Nephron (organoid): Measurements from ENCODE around the gene DCTD.

ENCODE experiments used
- H3K27ac Mint-ChIP-seq, 3 experiments: 2 replicates each; pipeline ENCODE4 v1.8.0; 2020; ENCODE audit warnings: mixed read lengths in 3 of 3, mild to moderate bottlenecking in 2 of 3, moderate library complexity in 1 of 3
- H3K27me3 Mint-ChIP-seq: 2 replicates; pipeline ENCODE4 v1.8.0; 2021; ENCODE audit warnings: low read depth, mild to moderate bottlenecking, moderate library complexity, mixed read lengths
- H3K36me3 Mint-ChIP-seq: 2 replicates; pipeline ENCODE4 v1.8.0; 2020; ENCODE audit warnings: low read depth, mixed read lengths
- H3K4me1 Mint-ChIP-seq: 2 replicates; pipeline ENCODE4 v1.8.0; 2020; ENCODE audit warnings: mixed read lengths
- H3K4me3 Mint-ChIP-seq, 3 experiments: 2 replicates each; pipeline ENCODE4 v1.8.0; 2020; ENCODE audit warnings: mild to moderate bottlenecking in 3 of 3, mixed read lengths in 3 of 3, moderate library complexity in 2 of 3
- H3K9me3 Mint-ChIP-seq: 2 replicates; pipeline ENCODE4 v1.8.0; 2020; ENCODE audit warnings: mixed read lengths
- CTCF ChIP-seq, 3 experiments: fragments of 200-600 bp; sonication (generic); IDR thresholded peaks; one replicate each; pipeline ENCODE4 v1.5.0; 2021; ENCODE audit warnings: antibody characterized with exemption in 3 of 3; ENCODE audit not compliant: unreplicated experiment in 3 of 3

The DCTD gene

GRCh38 chr4:182917182-182918043 lies at the start of gene DCTD:
TSS of gene DCTD (minus strand) at chr4:182917386. CDS start at chr4:182915568, 1,818 bp downstream.
- TF ChIP-seq CTCF (IDR thresholded peaks at IDR 0.05; ENCODE audit: unreplicated experiment in 3 of 3) = peak in 2 of 3 experiments; percentile 19 to 24
- H3K4me3 Mint-ChIP-seq = peak within 1 kb of the TSS; percentile 87 to 95 (median 87)
- H3K4me1 Mint-ChIP-seq = peaks cover 25% of the 10 kb centered on the region
- peaks cover 23% of the 10 kb centered on the region for H3K36me3 Mint-ChIP-seq
- H3K27me3 Mint-ChIP-seq = no peaks in the 10 kb centered on the region
- peak within 1 kb of the TSS; percentile 78 to 99 (median 98) for H3K27ac Mint-ChIP-seq
- no peaks in the 10 kb centered on the region for H3K9me3 Mint-ChIP-seq

- no peak overlapping the region for H3K27ac Mint-ChIP-seq
- H3K4me3 Mint-ChIP-seq = no peak overlapping the region
- no peaks in the 10 kb centered on the region for H3K4me1 Mint-ChIP-seq
- no peak for TF ChIP-seq CTCF (IDR thresholded peaks at IDR 0.05; ENCODE audit: unreplicated experiment in 3 of 3)
- H3K9me3 Mint-ChIP-seq = peaks cover 11% of the 10 kb centered on the region
- no peaks in the 10 kb centered on the region for H3K27me3 Mint-ChIP-seq
- no peaks in the 10 kb centered on the region for H3K36me3 Mint-ChIP-seq
Observed at GRCh38 chr4:182960746-182961145, 43.6 kb upstream of the DCTD start.

GRCh38 chr4:182960228-182960627 lies 43.0 kb upstream of the DCTD start:
- no peak overlapping the region for H3K4me3 Mint-ChIP-seq
- no peak overlapping the region for H3K27ac Mint-ChIP-seq
- peaks cover 11% of the 10 kb centered on the region for H3K9me3 Mint-ChIP-seq
- no peaks in the 10 kb centered on the region for H3K4me1 Mint-ChIP-seq
- TF ChIP-seq CTCF (IDR thresholded peaks at IDR 0.05; ENCODE audit: unreplicated experiment in 3 of 3) = no peak
- no peaks in the 10 kb centered on the region for H3K36me3 Mint-ChIP-seq
- no peaks in the 10 kb centered on the region for H3K27me3 Mint-ChIP-seq

GRCh38 chr4:182955411-182955810 lies 38.2 kb upstream of the DCTD start:
- H3K27me3 Mint-ChIP-seq = no peaks in the 10 kb centered on the region
- no peaks in the 10 kb centered on the region for H3K36me3 Mint-ChIP-seq
- H3K4me1 Mint-ChIP-seq = no peaks in the 10 kb centered on the region
- H3K27ac Mint-ChIP-seq = no peak overlapping the region
- peaks cover 31% of the 10 kb centered on the region for H3K9me3 Mint-ChIP-seq
- no peak overlapping the region for H3K4me3 Mint-ChIP-seq
- no peak for TF ChIP-seq CTCF (IDR thresholded peaks at IDR 0.05; ENCODE audit: unreplicated experiment in 3 of 3)

- no peak overlapping the region for H3K4me3 Mint-ChIP-seq
- H3K9me3 Mint-ChIP-seq = peaks cover 1% of the 10 kb centered on the region
- H3K27ac Mint-ChIP-seq = no peak overlapping the region
- H3K4me1 Mint-ChIP-seq = no peaks in the 10 kb centered on the region
- H3K36me3 Mint-ChIP-seq = no peaks in the 10 kb centered on the region
- H3K27me3 Mint-ChIP-seq = peaks cover 11% of the 10 kb centered on the region
- TF ChIP-seq CTCF (IDR thresholded peaks at IDR 0.05; ENCODE audit: unreplicated experiment in 3 of 3) = no peak
Observed at GRCh38 chr4:182944484-182945213, 27.5 kb upstream of the DCTD start.
